ENCODE measurements around the gene EGR2. TPM values are rescaled to one million over a fixed set of nuclear protein-coding genes. Genes with fewer than 3 reads are reported as not detected.

Gene EGR2
- polyA plus RNA-seq, 6 donors from 2014 or later = 1.7 to 8.6 (median 3.5) TPM

DNA sequence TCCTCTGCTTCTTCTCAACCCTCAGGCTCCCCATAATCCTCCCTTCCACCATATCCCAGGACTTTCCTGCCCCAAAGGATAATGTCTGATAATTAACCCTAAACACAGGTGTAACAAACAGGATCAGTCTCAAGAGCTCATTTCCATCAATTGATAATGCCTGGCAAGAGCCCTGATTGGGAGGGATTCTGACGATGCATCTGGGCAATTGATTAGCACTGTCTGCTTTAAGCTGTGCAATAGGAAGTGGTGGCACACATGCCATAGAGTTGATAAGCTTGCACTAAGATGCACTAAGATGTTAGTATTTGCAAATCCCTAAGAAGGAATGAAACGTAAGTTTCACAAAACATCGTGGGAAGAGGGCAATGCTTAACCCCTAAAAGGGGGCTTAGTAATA, 27.4 kb upstream of the EGR2 start:
- DNase-seq = no peak
- Mint-ChIP-seq H3K27me3 (peaks cover 0 to 14% (median 10%) of the 10 kb centered on the region in 3 donors), H3K9me3 (peaks cover 0 to 25% (median 21%) of the 10 kb centered on the region in 7 donors), H3K4me1 (peaks cover 0 to 3% (median 0%) of the 10 kb centered on the region in 3 donors), H3K36me3 (peaks cover 6% of the 10 kb centered on the region in 2 donors), H3K4me3 (no peak overlapping the region), H3K27ac (no peak overlapping the region)
- ATAC-seq (ENCODE audit: low read depth in 2 of 2) = no peak

DNA sequence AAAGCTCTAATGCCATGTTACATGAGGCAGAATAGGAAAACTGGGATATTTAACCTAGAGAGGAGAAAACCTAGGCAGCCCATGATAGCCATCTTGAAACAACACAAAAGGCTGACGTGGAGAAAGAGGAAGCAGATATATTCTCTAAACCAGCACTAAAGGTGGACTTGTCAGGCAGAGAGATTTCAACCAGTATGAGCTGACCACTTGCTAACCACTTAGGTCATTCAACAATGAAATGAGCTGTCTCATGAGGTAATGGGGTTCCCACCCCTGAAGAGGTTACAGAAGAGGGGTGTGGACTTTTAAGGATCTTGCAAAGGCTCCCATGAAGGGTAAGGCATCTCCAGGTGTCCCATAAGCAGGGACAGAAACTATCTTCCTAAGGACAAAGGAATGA, 26.8 kb upstream of the EGR2 start:
- Mint-ChIP-seq H3K9me3 (peaks cover 0 to 18% (median 15%) of the 10 kb centered on the region in 7 donors), H3K27me3 (peaks cover 0 to 14% (median 10%) of the 10 kb centered on the region in 3 donors), H3K36me3 (peaks cover 5 to 6% of the 10 kb centered on the region in 2 donors), H3K27ac (peak overlapping the region in 1 of 6 donors; percentile 34), H3K4me3 (no peak overlapping the region), H3K4me1 (peaks cover 0 to 3% (median 0%) of the 10 kb centered on the region in 3 donors)
- ATAC-seq (ENCODE audit: low read depth in 2 of 2) = no peak
- DNase-seq = no peak

DNA sequence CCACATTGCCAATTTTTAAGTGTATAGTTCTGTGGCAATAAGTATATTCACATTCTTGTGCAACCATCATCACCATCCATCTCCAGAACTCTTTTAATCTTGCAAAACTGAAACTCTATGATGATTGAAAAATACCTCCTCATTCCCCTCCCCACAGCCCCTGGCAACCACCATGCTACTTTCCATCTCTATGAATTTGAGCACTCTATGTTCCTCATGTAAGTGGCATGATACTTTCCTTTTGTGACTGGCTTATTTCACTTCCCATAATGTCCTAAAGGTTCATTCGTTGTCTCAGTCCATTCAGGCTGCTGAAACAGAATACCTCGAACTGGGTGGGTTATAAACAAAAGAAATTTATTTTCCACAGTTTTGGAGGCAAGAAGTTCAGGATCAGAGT, 23.4 kb upstream of the EGR2 start:
- ATAC-seq (ENCODE audit: low read depth in 2 of 2) (peak in 1 of 2 donors; percentile 23), DNase-seq (no peak)
- no peak overlapping the region for H3K4me3 Mint-ChIP-seq
- peaks cover 0 to 1% (median 0%) of the 10 kb centered on the region in 3 donors for H3K4me1 Mint-ChIP-seq
- H3K36me3 Mint-ChIP-seq = no peaks in the 10 kb centered on the region
- peaks cover 0 to 3% (median 0%) of the 10 kb centered on the region in 7 donors for H3K9me3 Mint-ChIP-seq
- peaks cover 0 to 6% (median 2%) of the 10 kb centered on the region in 3 donors for H3K27me3 Mint-ChIP-seq
- no peak overlapping the region for H3K27ac Mint-ChIP-seq

DNA sequence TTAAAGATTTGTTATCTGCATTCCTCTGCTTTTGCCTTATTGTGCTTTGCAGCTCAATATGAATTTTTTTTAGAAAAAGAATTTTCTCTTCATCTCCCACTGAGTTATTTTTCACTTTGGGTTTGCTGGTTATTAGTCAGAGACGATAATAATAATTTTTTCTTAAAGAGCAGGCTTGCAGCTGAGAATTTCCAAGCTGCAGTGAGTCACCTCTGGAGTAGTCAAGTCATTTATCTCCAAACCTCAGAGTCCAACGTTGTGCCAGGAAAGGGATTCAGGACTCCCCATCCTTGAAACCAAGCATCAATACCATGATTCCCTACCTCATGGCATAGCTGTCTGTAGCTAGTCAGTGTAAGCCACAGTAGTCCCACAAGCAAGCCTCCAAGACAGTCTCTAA, 15.2 kb upstream of the EGR2 start:
- Mint-ChIP-seq H3K4me3 (no peak overlapping the region), H3K9me3 (peaks cover 0 to 2% (median 0%) of the 10 kb centered on the region in 7 donors), H3K4me1 (peaks cover 5 to 7% (median 6%) of the 10 kb centered on the region in 3 donors), H3K36me3 (no peaks in the 10 kb centered on the region), H3K27ac (no peak overlapping the region), H3K27me3 (peaks cover 0 to 13% (median 13%) of the 10 kb centered on the region in 3 donors)
- no peak for ATAC-seq (ENCODE audit: low read depth in 2 of 2)
- DNase-seq = no peak

DNA sequence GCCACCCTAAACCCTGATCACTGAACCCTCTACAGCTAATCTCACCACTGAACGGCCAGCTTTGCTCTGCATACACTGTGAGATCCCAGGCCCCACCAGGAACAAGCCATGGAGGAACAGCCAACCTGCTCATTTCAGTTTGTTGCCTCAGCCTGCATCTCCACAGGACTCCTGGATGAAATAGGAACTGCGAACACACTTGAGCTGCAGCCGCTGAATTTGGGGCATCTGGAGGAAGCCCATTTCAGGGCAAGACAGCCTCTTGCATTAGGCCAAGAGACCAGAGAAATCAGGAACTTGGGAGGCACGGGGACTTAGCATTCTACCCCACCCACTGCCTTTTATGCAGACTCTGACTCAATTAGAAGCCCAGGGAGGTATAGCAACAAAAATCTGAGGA, 14.5 kb upstream of the EGR2 start:
- Mint-ChIP-seq H3K9me3 (peaks cover 0 to 2% (median 0%) of the 10 kb centered on the region in 7 donors), H3K36me3 (no peaks in the 10 kb centered on the region), H3K27me3 (peaks cover 0 to 13% (median 11%) of the 10 kb centered on the region in 3 donors), H3K4me3 (no peak overlapping the region), H3K27ac (no peak overlapping the region), H3K4me1 (peaks cover 9 to 12% (median 11%) of the 10 kb centered on the region in 3 donors)
- no peak for DNase-seq
- ATAC-seq (ENCODE audit: low read depth in 2 of 2) = no peak

DNA sequence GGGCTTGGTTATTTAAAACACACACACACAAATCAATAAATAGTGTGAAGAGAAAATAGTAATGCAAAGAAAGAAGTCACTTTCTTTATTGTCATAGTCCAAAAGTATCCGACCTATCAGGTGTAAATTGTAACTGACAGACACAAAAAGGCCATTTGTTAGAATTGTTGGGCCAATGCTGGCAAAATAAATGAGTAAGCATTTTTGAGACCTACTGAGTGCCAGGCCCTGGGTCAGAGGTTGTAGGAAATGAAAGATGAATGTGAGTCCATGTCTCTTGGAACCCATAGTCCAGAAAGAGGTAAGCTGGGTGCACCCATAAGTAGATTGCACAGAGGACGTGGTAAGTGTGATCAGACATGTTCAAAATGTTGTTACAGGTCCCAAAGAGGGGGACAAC, 13.5 kb upstream of the EGR2 start:
- no peaks in the 10 kb centered on the region for H3K36me3 Mint-ChIP-seq
- H3K4me3 Mint-ChIP-seq = no peak overlapping the region
- H3K4me1 Mint-ChIP-seq = peaks cover 9 to 12% (median 11%) of the 10 kb centered on the region in 3 donors
- no peak overlapping the region for H3K27ac Mint-ChIP-seq
- no peak for DNase-seq
- ATAC-seq (ENCODE audit: low read depth in 2 of 2) = no peak
- H3K9me3 Mint-ChIP-seq = peaks cover 0 to 2% (median 0%) of the 10 kb centered on the region in 7 donors
- H3K27me3 Mint-ChIP-seq = peaks cover 0 to 13% (median 11%) of the 10 kb centered on the region in 3 donors

DNA sequence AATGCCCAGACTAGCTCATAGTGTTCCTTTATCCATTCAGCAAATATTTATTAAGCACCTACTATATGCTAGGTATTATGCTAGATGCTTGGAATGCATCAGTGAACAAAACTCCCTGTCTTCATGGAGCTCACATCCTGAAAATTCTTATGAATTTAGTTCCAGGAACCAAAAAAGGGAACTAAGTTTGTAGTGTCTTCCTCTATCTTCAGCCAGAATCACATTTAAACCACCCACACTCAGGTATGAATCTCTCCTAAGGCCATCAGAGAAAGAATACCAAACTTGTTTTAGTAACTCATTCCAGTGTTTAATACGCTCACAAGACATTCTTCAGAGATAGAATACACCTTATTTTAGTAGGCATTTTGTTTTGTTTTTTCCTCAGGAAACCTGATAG, 10.1 kb upstream of the EGR2 start:
- Mint-ChIP-seq H3K27me3 (peaks cover 0 to under 1% (median 0%) of the 10 kb centered on the region in 3 donors), H3K4me1 (peaks cover 9 to 12% (median 11%) of the 10 kb centered on the region in 3 donors), H3K27ac (no peak overlapping the region), H3K4me3 (no peak overlapping the region), H3K36me3 (no peaks in the 10 kb centered on the region), H3K9me3 (no peaks in the 10 kb centered on the region)
- ATAC-seq (ENCODE audit: low read depth in 2 of 2) (peak in 1 of 2 donors; percentile 36), DNase-seq (no peak)

DNA sequence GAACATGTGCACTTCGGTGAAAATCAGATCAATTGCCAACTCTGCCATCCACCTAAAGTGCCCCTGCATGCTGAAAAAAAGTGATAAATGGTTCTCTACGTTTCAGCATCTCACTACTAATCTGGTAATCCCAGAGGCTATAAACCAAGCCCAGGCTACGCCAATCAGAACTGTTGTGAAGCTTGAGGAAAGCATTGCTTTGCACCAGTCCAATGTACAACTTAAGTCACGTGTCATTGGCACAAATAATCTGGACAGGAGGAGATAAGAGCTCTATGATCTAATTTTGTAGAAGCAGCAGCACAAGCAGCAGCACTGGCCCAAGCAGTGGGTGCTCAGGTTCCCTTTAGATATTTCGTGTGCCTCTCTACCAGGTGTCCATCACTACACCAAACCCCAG, 4.4 kb upstream of the EGR2 start:
- DNase-seq = no peak
- Mint-ChIP-seq H3K36me3 (no peaks in the 10 kb centered on the region), H3K27me3 (peaks cover 11 to 17% (median 17%) of the 10 kb centered on the region in 3 donors), H3K27ac (no peak overlapping the region), H3K9me3 (no peaks in the 10 kb centered on the region), H3K4me3 (peak overlapping the region in 1 of 8 donors; percentile 57), H3K4me1 (peaks cover 14 to 20% (median 20%) of the 10 kb centered on the region in 3 donors)
- no peak for ATAC-seq (ENCODE audit: low read depth in 2 of 2)

DNA sequence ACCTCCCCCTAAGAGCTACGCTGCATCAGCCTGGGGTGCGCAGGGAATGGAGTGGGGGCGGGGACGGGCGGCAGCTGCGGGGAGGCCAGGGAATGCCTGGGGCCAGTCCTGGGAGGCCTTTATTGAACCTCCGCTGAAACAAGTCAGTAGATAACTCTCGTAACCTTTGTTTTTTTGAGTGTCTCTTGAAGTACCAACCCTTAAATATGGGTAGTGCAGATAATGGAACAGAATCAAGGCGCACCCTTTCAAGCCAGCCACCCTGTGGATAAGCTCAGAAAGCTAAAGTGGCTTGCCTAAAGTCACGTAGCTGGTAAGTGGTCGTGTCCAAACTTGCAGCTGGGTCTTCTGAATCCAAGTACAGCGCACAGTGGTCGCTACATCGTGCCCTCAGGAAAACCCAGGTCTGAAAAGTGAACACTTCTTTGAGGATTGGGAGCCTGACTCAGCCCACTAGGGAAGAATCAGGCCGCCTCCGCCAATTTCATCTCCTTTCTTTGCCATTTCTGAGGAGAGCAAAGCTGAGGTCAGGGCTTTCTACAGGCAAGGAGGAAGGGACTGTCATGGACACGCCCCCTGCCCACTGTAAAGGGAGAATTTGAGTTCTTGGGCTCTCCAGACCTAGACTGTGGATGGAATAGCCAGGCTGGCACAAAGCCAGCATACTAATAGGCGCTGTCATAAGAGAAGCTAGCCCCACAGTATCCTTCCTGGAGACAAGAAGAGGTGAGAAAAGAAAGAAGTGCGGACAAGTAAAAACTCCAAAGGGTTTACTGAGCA, 3.2 kb upstream of the EGR2 start:
- DNase-seq (no peak), ATAC-seq (ENCODE audit: low read depth in 2 of 2) (no peak)
- H3K36me3 Mint-ChIP-seq = no peaks in the 10 kb centered on the region
- peaks cover 11 to 21% (median 17%) of the 10 kb centered on the region in 3 donors for H3K27me3 Mint-ChIP-seq
- H3K27ac Mint-ChIP-seq = peak overlapping the region in 2 of 6 donors; percentile 27 to 76
- no peaks in the 10 kb centered on the region for H3K9me3 Mint-ChIP-seq
- peak overlapping the region in 7 of 8 donors; percentile 42 to 98 (median 73) for H3K4me3 Mint-ChIP-seq
- peaks cover 22 to 33% (median 29%) of the 10 kb centered on the region in 3 donors for H3K4me1 Mint-ChIP-seq

DNA sequence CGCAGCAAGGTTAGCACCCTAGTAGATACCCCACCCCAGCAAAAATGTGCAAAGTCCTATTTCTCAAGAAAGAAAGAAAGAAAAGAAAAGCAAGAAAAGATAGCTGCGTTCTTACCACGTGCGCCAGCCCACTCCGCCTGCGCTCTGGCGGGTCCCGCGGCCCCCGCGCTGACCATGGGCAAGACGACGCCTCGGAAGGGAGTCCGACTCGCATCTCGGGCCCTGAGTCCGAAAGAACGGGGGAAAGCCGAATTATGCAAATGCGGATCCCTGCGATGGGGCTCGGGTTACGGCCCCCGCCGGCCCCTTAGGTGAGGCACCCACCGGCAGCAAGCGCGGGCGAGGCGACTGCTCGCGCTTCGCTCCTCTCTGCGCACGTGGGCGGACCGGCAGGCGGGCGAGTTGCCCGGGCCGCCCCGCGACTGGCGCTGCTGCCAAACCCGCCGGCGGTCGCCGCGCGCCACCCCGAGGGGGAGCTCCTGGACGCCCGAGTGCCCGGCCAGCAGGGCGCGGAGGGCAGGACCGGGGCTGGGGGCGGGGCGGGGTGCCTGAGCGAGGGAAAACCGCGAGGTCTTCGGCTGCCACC, 2.4 kb upstream of the EGR2 start:
- no peaks in the 10 kb centered on the region for H3K36me3 Mint-ChIP-seq
- peaks cover 11 to 21% (median 17%) of the 10 kb centered on the region in 3 donors for H3K27me3 Mint-ChIP-seq
- peaks cover 29 to 41% (median 36%) of the 10 kb centered on the region in 3 donors for H3K4me1 Mint-ChIP-seq
- H3K4me3 Mint-ChIP-seq = peak overlapping the region; percentile 84 to 99 (median 98)
- peak overlapping the region in 2 of 6 donors; percentile 92 to 93 for H3K27ac Mint-ChIP-seq
- ATAC-seq (ENCODE audit: low read depth in 2 of 2) (peak; percentile 3 to 6), DNase-seq (peak; percentile 55)
- no peaks in the 10 kb centered on the region for H3K9me3 Mint-ChIP-seq

DNA sequence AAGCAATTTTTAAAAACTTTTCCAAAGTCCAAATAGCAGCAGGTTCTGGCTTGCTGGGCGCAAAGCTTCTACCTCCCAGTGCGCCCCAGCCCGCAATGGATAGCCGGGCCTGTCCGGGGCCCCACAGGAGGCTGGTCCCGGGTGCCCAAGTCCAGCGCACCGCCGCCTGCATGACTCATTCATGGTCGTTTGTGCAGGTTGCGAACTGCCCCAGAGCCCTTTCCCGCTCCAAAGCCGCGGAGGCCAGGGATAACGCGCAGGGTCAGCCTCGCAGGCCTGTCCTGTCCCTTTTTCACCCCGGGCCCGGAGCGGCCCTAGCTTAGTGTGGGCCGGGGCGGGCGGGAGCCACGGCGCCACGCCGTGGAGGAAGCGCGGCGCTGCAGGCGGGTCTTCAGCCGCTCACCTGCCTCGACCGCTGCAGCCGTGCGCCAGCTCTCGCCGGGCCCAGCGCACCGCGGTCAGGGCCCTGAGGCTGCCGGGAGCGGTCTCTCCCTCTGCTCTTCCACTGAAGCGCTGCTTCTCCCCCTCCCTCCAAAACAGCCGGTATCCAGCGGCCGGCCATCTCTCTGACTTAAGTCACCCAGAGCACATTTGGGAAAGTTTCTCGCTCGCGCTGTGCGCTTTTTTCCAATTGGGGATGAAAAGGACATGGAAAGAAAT, 1.7 kb upstream of the EGR2 start:
- Mint-ChIP-seq H3K4me3 (peak overlapping the region; percentile 92 to 99 (median 98)), H3K36me3 (no peaks in the 10 kb centered on the region), H3K9me3 (no peaks in the 10 kb centered on the region), H3K27ac (peak overlapping the region; percentile 62 to 99 (median 95)), H3K4me1 (peaks cover 34 to 47% (median 41%) of the 10 kb centered on the region in 3 donors), H3K27me3 (peaks cover 11 to 21% (median 17%) of the 10 kb centered on the region in 3 donors)
- peak; percentile 70 for DNase-seq
- ATAC-seq (ENCODE audit: low read depth in 2 of 2) = peak; percentile 33 to 40

DNA sequence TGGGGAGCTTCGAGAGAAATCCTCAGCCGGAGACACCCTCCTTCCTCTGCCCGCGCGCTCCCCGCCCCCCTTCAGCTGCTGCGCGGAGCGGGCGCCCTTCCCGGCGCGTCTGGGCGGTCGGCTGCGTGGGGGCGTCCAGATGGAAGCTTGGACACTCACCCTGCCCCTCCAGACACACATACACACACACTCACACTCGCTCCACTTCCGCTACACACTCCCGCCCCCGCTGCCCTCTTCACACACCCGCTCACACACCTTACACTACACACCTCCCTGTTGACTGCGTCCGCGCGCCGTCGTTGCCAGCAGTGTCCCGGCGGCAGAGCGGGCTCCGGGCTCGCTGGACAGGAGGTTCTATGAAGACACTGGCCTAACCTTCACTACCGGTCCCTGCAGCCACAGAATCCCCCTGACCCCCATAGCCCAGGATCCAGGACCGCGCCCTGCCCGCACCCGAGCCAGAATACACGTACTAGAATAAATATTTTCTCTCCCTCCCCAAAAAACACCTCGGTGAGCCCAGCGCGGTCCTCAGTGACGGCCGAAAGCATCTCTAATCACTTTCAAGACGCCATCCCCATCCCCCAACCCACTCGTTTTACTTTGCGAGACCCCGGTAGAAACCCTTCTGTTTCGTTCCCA, 1.1 kb upstream of the EGR2 start:
- Mint-ChIP-seq H3K4me1 (peaks cover 39 to 53% (median 47%) of the 10 kb centered on the region in 3 donors), H3K36me3 (no peaks in the 10 kb centered on the region), H3K27ac (peak overlapping the region; percentile 93 to 99 (median 97)), H3K27me3 (peaks cover 11 to 21% (median 17%) of the 10 kb centered on the region in 3 donors), H3K4me3 (peak overlapping the region; percentile 92 to 99 (median 98)), H3K9me3 (no peaks in the 10 kb centered on the region)
- ATAC-seq (ENCODE audit: low read depth in 2 of 2) (peak; percentile 22), DNase-seq (no peak)

DNA sequence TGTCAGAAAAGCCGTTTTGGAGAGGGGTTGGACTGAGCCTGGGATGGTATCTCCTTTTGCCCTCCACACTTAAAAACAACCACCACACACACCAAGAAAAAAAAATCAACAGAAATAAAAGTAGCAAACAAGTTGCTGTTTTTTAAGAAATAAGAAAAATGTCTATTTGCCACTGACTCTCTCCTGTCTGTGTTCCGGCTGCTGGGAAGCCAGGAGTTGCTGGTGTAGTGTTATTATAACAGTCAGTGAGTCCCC, 163 bp downstream of the EGR2 start:
- peaks cover 47 to 58% (median 48%) of the 10 kb centered on the region in 3 donors for H3K4me1 Mint-ChIP-seq
- H3K27me3 Mint-ChIP-seq = peaks cover 11 to 21% (median 13%) of the 10 kb centered on the region in 3 donors
- ATAC-seq (ENCODE audit: low read depth in 2 of 2) (no peak), DNase-seq (no peak)
- H3K9me3 Mint-ChIP-seq = no peaks in the 10 kb centered on the region
- H3K36me3 Mint-ChIP-seq = no peaks in the 10 kb centered on the region
- peak overlapping the region; percentile 92 to 99 (median 98) for H3K4me3 Mint-ChIP-seq
- H3K27ac Mint-ChIP-seq = peak overlapping the region; percentile 93 to 99 (median 97)

Measured in naive B cell (primary cell).